DOHH2 (cell line): ENCODE results near the gene TSPAN17.
A peak's percentile ranks its signal among the peaks of the same experiment; 100 is the strongest.

ENCODE experiments used
- H3F3A ChIP-seq: fragments of 200-600 bp; sonication (generic), shearing (Covaris generic); 2 replicates; pipeline ENCODE4 v1.6.0; 2016; ENCODE audit warnings: antibody characterized with exemption, mild to moderate bottlenecking; ENCODE audit not compliant: control insufficient read depth, insufficient read depth
- H3K27ac ChIP-seq: fragments of 200-600 bp; sonication (generic); 2 replicates; pipeline ENCODE4 v1.5.1; 2014; ENCODE audit warnings: low read depth, mild to moderate bottlenecking, low read length, moderate library complexity
- H3K27me3 ChIP-seq: fragments of 200-600 bp; sonication (generic); 2 replicates; pipeline ENCODE4 v1.6.1; 2014; ENCODE audit warnings: mild to moderate bottlenecking, low read length, mixed read lengths; ENCODE audit not compliant: control insufficient read depth
- H3K36me3 ChIP-seq: fragments of 200-600 bp; sonication (generic); 2 replicates; pipeline ENCODE4 v1.6.1; 2014; ENCODE audit warnings: mild to moderate bottlenecking, low read length, moderate library complexity, mixed read lengths; ENCODE audit not compliant: control insufficient read depth
- H3K4me1 ChIP-seq: fragments of 200-600 bp; sonication (generic); 2 replicates; pipeline ENCODE4 v1.6.1; 2014; ENCODE audit warnings: mild to moderate bottlenecking, low read length, mixed read lengths; ENCODE audit not compliant: control insufficient read depth
- H3K4me2 ChIP-seq: fragments of 200-600 bp; sonication (generic); 2 replicates; pipeline ENCODE4 v1.6.0; 2014; ENCODE audit warnings: mild to moderate bottlenecking, low read length, moderate library complexity
- H3K4me3 ChIP-seq: fragments of 200-600 bp; sonication (generic); 2 replicates; pipeline ENCODE4 v1.5.1; 2014; ENCODE audit warnings: mild to moderate bottlenecking, low read length, mixed read lengths
- H3K79me2 ChIP-seq: fragments of 200-600 bp; sonication (generic); 2 replicates; pipeline ENCODE4 v1.6.1; 2014; ENCODE audit warnings: mild to moderate bottlenecking, low read length, mixed read lengths; ENCODE audit not compliant: control insufficient read depth
- H3K9me2 ChIP-seq: fragments of 200-600 bp; sonication (generic); replicated peaks from 2 replicates; pipeline ENCODE4 v1.6.1; 2014; ENCODE audit warnings: mild to moderate bottlenecking, low read length, mixed read lengths; ENCODE audit not compliant: control insufficient read depth
- H3K9me3 ChIP-seq: fragments of 200-600 bp; sonication (generic); 2 replicates; pipeline ENCODE4 v1.6.1; 2014; ENCODE audit warnings: antibody characterized with exemption, low read length, mixed read lengths; ENCODE audit not compliant: control insufficient read depth, insufficient read depth
- H4K20me1 ChIP-seq: fragments of 200-600 bp; sonication (generic); 2 replicates; pipeline ENCODE4 v1.6.0; 2014; ENCODE audit warnings: low read depth, mild to moderate bottlenecking, antibody characterized with exemption, low read length, moderate library complexity; ENCODE audit not compliant: control insufficient read depth, insufficient read depth
- EZH2phosphoT487 ChIP-seq: fragments of 200-600 bp; sonication (generic); IDR thresholded peaks from 2 replicates; pipeline ENCODE4 v1.6.1; 2017; ENCODE audit warnings: borderline replicate concordance, mild to moderate bottlenecking, antibody characterized with exemption, low read length, moderate library complexity, mixed read lengths
- TF ChIP-seq, protein P1 (sequence below): fragments of 200-600 bp; sonication (generic); IDR thresholded peaks from one replicate; pipeline ENCODE4 v1.5.1; 2014; ENCODE audit warnings: antibody characterized with exemption, mild to moderate bottlenecking, low read depth, low read length; ENCODE audit not compliant: poor library complexity, severe bottlenecking

Gene TSPAN17

DNA sequence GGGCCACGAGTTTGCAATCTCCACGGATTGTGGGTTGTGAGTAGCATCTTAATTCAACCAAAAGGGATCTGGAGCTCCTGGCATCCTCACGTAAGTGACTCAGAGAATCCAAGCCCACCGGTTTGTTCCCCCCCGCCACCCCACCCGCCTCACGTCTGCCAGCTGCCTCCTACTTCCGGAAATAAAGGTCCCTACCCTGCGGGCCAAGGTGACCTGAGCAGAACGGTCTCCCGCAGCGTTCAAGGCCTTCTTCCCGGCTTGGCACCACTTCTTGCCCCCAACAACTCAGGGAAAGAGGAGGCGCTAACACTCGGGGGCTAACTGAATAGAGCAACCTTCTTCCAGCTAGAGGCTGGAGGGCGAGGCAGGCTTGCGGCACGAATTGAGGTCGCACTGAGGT, 28.5 kb upstream of the TSPAN17 start:
- Histone ChIP-seq H3K27me3 (peaks cover 21% of the 10 kb centered on the region), H3K4me1 (no peaks in the 10 kb centered on the region), H3F3A (no peaks in the 10 kb centered on the region), H3K79me2 (no peaks in the 10 kb centered on the region), H3K27ac (no peak overlapping the region), H3K4me3 (no peak overlapping the region), H4K20me1 (no peaks in the 10 kb centered on the region), H3K4me2 (no peak overlapping the region), H3K36me3 (no peaks in the 10 kb centered on the region), H3K9me3 (no peaks in the 10 kb centered on the region), H3K9me2 (no peaks in the 10 kb centered on the region)
- no peak for TF ChIP-seq EZH2phosphoT487
- TF ChIP-seq, protein P1, sequence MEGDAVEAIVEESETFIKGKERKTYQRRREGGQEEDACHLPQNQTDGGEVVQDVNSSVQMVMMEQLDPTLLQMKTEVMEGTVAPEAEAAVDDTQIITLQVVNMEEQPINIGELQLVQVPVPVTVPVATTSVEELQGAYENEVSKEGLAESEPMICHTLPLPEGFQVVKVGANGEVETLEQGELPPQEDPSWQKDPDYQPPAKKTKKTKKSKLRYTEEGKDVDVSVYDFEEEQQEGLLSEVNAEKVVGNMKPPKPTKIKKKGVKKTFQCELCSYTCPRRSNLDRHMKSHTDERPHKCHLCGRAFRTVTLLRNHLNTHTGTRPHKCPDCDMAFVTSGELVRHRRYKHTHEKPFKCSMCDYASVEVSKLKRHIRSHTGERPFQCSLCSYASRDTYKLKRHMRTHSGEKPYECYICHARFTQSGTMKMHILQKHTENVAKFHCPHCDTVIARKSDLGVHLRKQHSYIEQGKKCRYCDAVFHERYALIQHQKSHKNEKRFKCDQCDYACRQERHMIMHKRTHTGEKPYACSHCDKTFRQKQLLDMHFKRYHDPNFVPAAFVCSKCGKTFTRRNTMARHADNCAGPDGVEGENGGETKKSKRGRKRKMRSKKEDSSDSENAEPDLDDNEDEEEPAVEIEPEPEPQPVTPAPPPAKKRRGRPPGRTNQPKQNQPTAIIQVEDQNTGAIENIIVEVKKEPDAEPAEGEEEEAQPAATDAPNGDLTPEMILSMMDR: no peak

DNA sequence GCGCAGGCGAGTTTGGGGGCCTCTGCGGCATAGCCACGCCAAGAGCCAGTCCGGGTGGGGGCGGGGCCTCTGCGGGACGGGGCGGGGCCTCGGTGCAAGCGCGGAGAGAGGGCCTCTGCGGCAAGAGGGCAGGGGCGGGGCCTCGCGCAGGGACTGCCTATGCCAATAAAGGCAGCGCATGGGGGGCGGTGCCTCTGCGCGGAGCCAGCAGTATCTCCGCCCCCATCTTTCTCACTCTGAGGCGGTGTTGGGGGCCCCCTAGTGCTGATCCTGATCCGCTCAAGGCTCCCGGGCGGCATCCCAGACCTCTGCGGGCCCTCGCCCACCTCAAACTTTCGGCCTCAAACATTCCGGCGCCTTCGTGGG, 28.1 kb upstream of the TSPAN17 start:
- Histone ChIP-seq H4K20me1 (no peaks in the 10 kb centered on the region), H3K9me2 (no peaks in the 10 kb centered on the region), H3K4me1 (no peaks in the 10 kb centered on the region), H3K9me3 (no peaks in the 10 kb centered on the region), H3K4me3 (no peak overlapping the region), H3K36me3 (no peaks in the 10 kb centered on the region), H3F3A (no peaks in the 10 kb centered on the region), H3K79me2 (no peaks in the 10 kb centered on the region), H3K27ac (no peak overlapping the region), H3K27me3 (peaks cover 21% of the 10 kb centered on the region), H3K4me2 (no peak overlapping the region)
- no peak for TF ChIP-seq EZH2phosphoT487
- TF ChIP-seq, protein P1: peak; percentile 54

DNA sequence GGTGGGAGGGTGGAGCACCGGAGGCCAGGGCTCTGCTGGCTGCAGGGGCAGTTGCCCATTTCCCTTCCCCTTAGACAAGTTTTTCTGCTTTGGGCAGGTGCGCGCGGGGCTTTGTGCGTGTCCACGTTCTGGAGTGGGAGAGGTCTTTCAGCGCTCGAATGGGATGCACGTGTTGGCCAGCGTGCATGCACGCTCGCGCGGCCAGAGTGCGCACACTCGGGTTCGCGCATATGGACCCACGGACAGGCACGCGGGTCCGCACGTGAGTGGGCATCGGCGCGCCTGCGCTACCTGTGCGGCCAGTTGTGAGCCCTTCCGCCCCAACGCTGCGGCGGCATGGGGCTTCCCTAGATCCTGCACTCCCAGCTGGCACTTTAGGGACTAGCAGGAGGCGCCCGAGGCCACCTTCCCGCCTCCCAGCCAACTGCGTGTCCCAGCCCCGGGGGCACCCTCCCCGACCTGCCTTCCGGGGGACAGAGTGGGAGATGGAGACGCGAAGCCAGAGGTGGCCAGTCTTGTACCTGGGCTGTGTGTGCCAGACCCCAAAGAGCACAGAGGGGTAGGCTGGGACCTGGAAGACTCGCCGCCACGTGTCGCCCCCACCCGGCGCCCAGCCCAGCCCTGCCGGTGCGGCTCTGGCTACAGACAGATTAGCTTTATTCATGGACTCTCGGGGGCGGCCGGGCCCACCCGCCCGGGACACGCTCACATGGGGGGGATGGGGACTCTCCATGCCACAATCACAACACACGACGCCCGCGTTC, 27.5 kb upstream of the TSPAN17 start:
- H3K4me3 ChIP-seq: no peak overlapping the region
- H3K27ac ChIP-seq: no peak overlapping the region
- H3K9me3 ChIP-seq: no peaks in the 10 kb centered on the region
- H3K36me3 ChIP-seq: no peaks in the 10 kb centered on the region
- H4K20me1 ChIP-seq: no peaks in the 10 kb centered on the region
- H3K27me3 ChIP-seq: peaks cover 21% of the 10 kb centered on the region
- H3K79me2 ChIP-seq: no peaks in the 10 kb centered on the region
- H3F3A ChIP-seq: no peaks in the 10 kb centered on the region
- no peak overlapping the region for H3K4me2 ChIP-seq
- no peaks in the 10 kb centered on the region for H3K4me1 ChIP-seq
- TF ChIP-seq, protein P1: peak; percentile 37
- no peak for TF ChIP-seq EZH2phosphoT487
- H3K9me2 ChIP-seq: no peaks in the 10 kb centered on the region
